H9 (cell line): ENCODE data around the gene TMEM184B. TPM values are rescaled to one million over a fixed set of nuclear protein-coding genes. Genes with fewer than 3 reads are reported as not detected.

Source experiments
- DNase-seq: peaks from one replicate; pipeline ENCODE4 v3.0.0-alpha.2; 2017
- H2AFZ ChIP-seq: one replicate; pipeline ENCODE4 v1.6.1; 2013; ENCODE audit warnings: mild to moderate bottlenecking, low read length, control low read depth, moderate library complexity
- H2AK5ac ChIP-seq: 2 replicates; pipeline ENCODE4 v1.6.1; 2013; ENCODE audit warnings: low read length, control low read depth, mixed read lengths; ENCODE audit not compliant: insufficient read length
- H2BK120ac ChIP-seq: one replicate; pipeline ENCODE4 v1.6.1; 2013; ENCODE audit warnings: low read depth, mild to moderate bottlenecking, low read length, control low read depth, inconsistent platforms; ENCODE audit not compliant: poor library complexity, severe bottlenecking
- H2BK12ac ChIP-seq: 2 replicates; pipeline ENCODE4 v1.6.1; 2013; ENCODE audit warnings: low read length, control low read depth, mixed read lengths, low read depth; ENCODE audit not compliant: insufficient read length
- H2BK15ac ChIP-seq: 2 replicates; pipeline ENCODE4 v1.6.1; 2013; ENCODE audit warnings: low read depth, low read length, control low read depth
- H2BK20ac ChIP-seq: one replicate; pipeline ENCODE4 v1.6.1; 2013; ENCODE audit warnings: low read depth, mild to moderate bottlenecking, low read length, control low read depth, inconsistent platforms; ENCODE audit not compliant: poor library complexity, severe bottlenecking
- H2BK5ac ChIP-seq: 2 replicates; pipeline ENCODE4 v1.6.1; 2013; ENCODE audit warnings: low read length, control low read depth, mixed read lengths; ENCODE audit not compliant: insufficient read length
- H3K14ac ChIP-seq: 2 replicates; pipeline ENCODE4 v1.6.1; 2013; ENCODE audit warnings: low read length, control low read depth; ENCODE audit not compliant: insufficient read depth
- H3K18ac ChIP-seq: 2 replicates; pipeline ENCODE4 v1.6.1; 2013; ENCODE audit warnings: low read depth, mild to moderate bottlenecking, mixed read lengths, low read length, control low read depth; ENCODE audit not compliant: insufficient read length
- H3K23ac ChIP-seq: 2 replicates; pipeline ENCODE4 v1.6.1; 2013; ENCODE audit warnings: low read length, control low read depth, mixed read lengths, low read depth; ENCODE audit not compliant: insufficient read length
- H3K23me2 ChIP-seq: 2 replicates; pipeline ENCODE4 v1.6.1; 2013; ENCODE audit warnings: low read depth, mild to moderate bottlenecking, mixed read lengths, low read length, control low read depth; ENCODE audit not compliant: insufficient read length, poor library complexity, severe bottlenecking
- H3K27ac ChIP-seq: 2 replicates; pipeline ENCODE4 v1.5.1; 2013; ENCODE audit warnings: low read length, control low read depth, mixed read lengths, low read depth; ENCODE audit not compliant: insufficient read length
- H3K27me3 ChIP-seq: 2 replicates; pipeline ENCODE4 v1.6.1; 2013; ENCODE audit warnings: low read length, control low read depth, inconsistent platforms; ENCODE audit not compliant: insufficient read depth
- H3K4ac ChIP-seq: 2 replicates; pipeline ENCODE4 v1.6.1; 2013; ENCODE audit warnings: low read depth, mild to moderate bottlenecking, control low read depth, inconsistent platforms, low read length, moderate library complexity
- H3K4me1 ChIP-seq: 2 replicates; pipeline ENCODE4 v1.6.1; 2013; ENCODE audit warnings: low read length, control low read depth, inconsistent platforms; ENCODE audit not compliant: insufficient read depth
- H3K4me2 ChIP-seq: 2 replicates; pipeline ENCODE4 v1.6.1; 2013; ENCODE audit warnings: low read length, control low read depth, mixed read lengths; ENCODE audit not compliant: insufficient read length, insufficient read depth
- H3K56ac ChIP-seq: 2 replicates; pipeline ENCODE4 v1.6.1; 2013; ENCODE audit warnings: low read depth, mild to moderate bottlenecking, mixed read lengths, low read length, control low read depth; ENCODE audit not compliant: insufficient read length
- H3K79me1 ChIP-seq: 2 replicates; pipeline ENCODE4 v1.6.1; 2013; ENCODE audit warnings: low read depth, mild to moderate bottlenecking, moderate library complexity, low read length, control low read depth, inconsistent platforms; ENCODE audit not compliant: insufficient read depth, poor library complexity, severe bottlenecking
- H3K79me2 ChIP-seq: 2 replicates; pipeline ENCODE4 v1.6.1; 2013; ENCODE audit warnings: low read length, control low read depth, inconsistent platforms; ENCODE audit not compliant: insufficient read depth
- H3K9ac ChIP-seq: 2 replicates; pipeline ENCODE4 v1.6.1; 2013; ENCODE audit warnings: low read length, control low read depth, mixed read lengths; ENCODE audit not compliant: insufficient read length; ENCODE audit errors: extremely low read depth
- H3K9me3 ChIP-seq: one replicate; pipeline ENCODE4 v1.6.1; 2013; ENCODE audit warnings: low read depth, low read length, inconsistent platforms; ENCODE audit not compliant: control insufficient read depth
- H3T11ph ChIP-seq: one replicate; pipeline ENCODE4 v1.6.1; 2013; ENCODE audit warnings: mild to moderate bottlenecking, low read length, control low read depth, inconsistent platforms
- H4K20me1 ChIP-seq: one replicate; pipeline ENCODE4 v1.6.1; 2013; ENCODE audit not compliant: control insufficient read depth, insufficient read length, insufficient read depth
- H4K5ac ChIP-seq: 2 replicates; pipeline ENCODE4 v1.6.1; 2013; ENCODE audit warnings: low read depth, mild to moderate bottlenecking, mixed read lengths, low read length, control low read depth; ENCODE audit not compliant: insufficient read length
- H4K8ac ChIP-seq: replicated peaks from 2 replicates; pipeline ENCODE4 v1.6.1; 2013; ENCODE audit warnings: low read length, control low read depth, mixed read lengths, low read depth; ENCODE audit not compliant: insufficient read length
- H4K91ac ChIP-seq: 2 replicates; pipeline ENCODE4 v1.6.1; 2013; ENCODE audit warnings: low read depth, mild to moderate bottlenecking, moderate library complexity, mixed read lengths, low read length, control low read depth; ENCODE audit not compliant: insufficient read length
- H3K27ac Mint-ChIP-seq, 3 experiments: 2 replicates in 2 of 3; 3 replicates in 1 of 3; pipeline ENCODE4 v1.8.0; 2020 to 2021; ENCODE audit warnings: mixed read lengths in 3 of 3, mild to moderate bottlenecking in 1 of 3, moderate library complexity in 1 of 3
- H3K27me3 Mint-ChIP-seq: 2 replicates; pipeline ENCODE4 v1.8.0; 2021; ENCODE audit warnings: low read depth, mild to moderate bottlenecking, moderate library complexity, mixed read lengths
- H3K36me3 Mint-ChIP-seq, 3 experiments: 2 replicates in 2 of 3; 3 replicates in 1 of 3; pipeline ENCODE4 v1.8.0; 2020 to 2021; ENCODE audit warnings: low read depth in 3 of 3, mixed read lengths in 3 of 3; ENCODE audit not compliant: insufficient read depth in 1 of 3
- H3K4me1 Mint-ChIP-seq, 2 experiments: 2 replicates each; pipeline ENCODE4 v1.8.0; 2020; ENCODE audit warnings: mixed read lengths in 2 of 2
- H3K4me3 Mint-ChIP-seq, 2 experiments: 2 replicates in 1 of 2; 3 replicates in 1 of 2; pipeline ENCODE4 v1.8.0; 2020 to 2021; ENCODE audit warnings: mild to moderate bottlenecking in 2 of 2, mixed read lengths in 2 of 2, moderate library complexity in 1 of 2
- H3K9me3 Mint-ChIP-seq, 2 experiments: 2 replicates in 1 of 2; 3 replicates in 1 of 2; pipeline ENCODE4 v1.8.0; 2020; ENCODE audit warnings: mild to moderate bottlenecking in 2 of 2, mixed read lengths in 2 of 2, moderate library complexity in 1 of 2
- CTCF ChIP-seq: fragments of 200-600 bp; sonication (generic); conservative IDR thresholded peaks from 3 replicates; pipeline ENCODE4 v1.8.0; 2021; ENCODE audit warnings: antibody characterized with exemption, mild to moderate bottlenecking
- WGBS: extraction: QIAGEN DNeasy Blood & Tissue Kit; methylation state at CpG from one replicate; pipeline ENCODE4 v1.1.7; 2013; ENCODE audit warnings: missing lambda C conversion rate, low lambda C conversion rate, mixed read lengths; ENCODE audit not compliant: insufficient read length; ENCODE audit errors: extremely low coverage; 5-methylcytosine and 5-hydroxymethylcytosine counted together
- total RNA-seq: library from RNA; stranded (reverse); gene quantifications from 2 replicates; pipeline ENCODE4 v1.2.1, GENCODE V29; 2021

The TMEM184B gene
- total RNA-seq, 1 experiment from 2014 or later: 58.5 TPM

GRCh38 chr22:38221407-38221806 is 51.4 kb downstream of the TMEM184B start:
- Mint-ChIP-seq H3K27ac (no peak overlapping the region; a peak in 2 of 7 replicates), H3K27me3 (no peaks in the 10 kb centered on the region)
- WGBS: no CpG with 5 or more reads among the region's 22 CpGs

More at GRCh38 chr22:38221407-38221806, 51.4 kb downstream of the TMEM184B start:
- H3T11ph ChIP-seq: no peak overlapping the region
- H3K4me1 ChIP-seq: peaks cover 4% of the 10 kb centered on the region; the same call in 1 of the 2 replicates
- Mint-ChIP-seq H3K36me3 (peaks cover 4 to 40% (median 28%) of the 10 kb centered on the region in 3 experiments), H3K4me3 (no peak overlapping the region), H3K9me3 (no peaks in the 10 kb centered on the region), H3K4me1 (peaks cover 16 to 25% of the 10 kb centered on the region in 2 experiments)
- no peaks in the 10 kb centered on the region for H3K27me3 ChIP-seq
- no peak overlapping the region for H3K4me2 ChIP-seq
- no peaks in the 10 kb centered on the region for H3K9me3 ChIP-seq
- H3K79me2 ChIP-seq: no peaks in the 10 kb centered on the region
- H2BK20ac ChIP-seq: no peak overlapping the region
- no peaks in the 10 kb centered on the region for H4K20me1 ChIP-seq
- H3K23ac ChIP-seq: no peak overlapping the region
- H4K91ac ChIP-seq: no peak overlapping the region
- no peak overlapping the region for H4K8ac ChIP-seq
- H2BK5ac ChIP-seq: no peak overlapping the region
- H3K56ac ChIP-seq: no peak overlapping the region
- no peaks in the 10 kb centered on the region for H3K79me1 ChIP-seq
- H3K27ac ChIP-seq: no peak overlapping the region
- H4K5ac ChIP-seq: no peak overlapping the region
- no peak overlapping the region for H3K14ac ChIP-seq
- no peak overlapping the region for H2AK5ac ChIP-seq
- H2BK12ac ChIP-seq: no peak overlapping the region
- H2BK15ac ChIP-seq: no peak overlapping the region
- H2BK120ac ChIP-seq: no peak overlapping the region
- no peak overlapping the region for H3K9ac ChIP-seq
- H3K23me2 ChIP-seq: no peaks in the 10 kb centered on the region
- no peak overlapping the region for H3K18ac ChIP-seq
- no peak overlapping the region for H2AFZ ChIP-seq
- no peak for DNase-seq
- no peak for TF ChIP-seq CTCF
- no peak overlapping the region for H3K4ac ChIP-seq
